DND-41 (cell line): ENCODE results near the gene IFIT1B.

Experiments
- ATAC-seq: fragments of 200-7000 bp; cut with Tn5 transposase; 3 replicates; pipeline ENCODE4 v1.9.1; 2021; ENCODE audit warnings: low read depth; ENCODE audit not compliant: insufficient read depth
- DNase-seq: peaks from one replicate; pipeline ENCODE4 v3.0.0-alpha.2; 2020
- H2AFZ ChIP-seq: 2 replicates; pipeline ENCODE4 v1.6.0; 2012; ENCODE audit warnings: low read depth, low read length
- H3K27ac ChIP-seq: 2 replicates; pipeline ENCODE4 v1.5.1; 2012; ENCODE audit warnings: low read length, inconsistent platforms
- H3K27me3 ChIP-seq: fragments of 200-600 bp; sonication (generic); 2 replicates; pipeline ENCODE4 v1.6.0; 2012; ENCODE audit warnings: low read length, mild to moderate bottlenecking, inconsistent platforms; ENCODE audit not compliant: insufficient read depth, poor library complexity
- H3K36me3 ChIP-seq: 2 replicates; pipeline ENCODE4 v1.5.1; 2012; ENCODE audit warnings: low read length, inconsistent platforms; ENCODE audit not compliant: insufficient read depth
- H3K4me1 ChIP-seq: 2 replicates; pipeline ENCODE4 v1.5.1; 2012; ENCODE audit warnings: mild to moderate bottlenecking, low read length; ENCODE audit not compliant: insufficient read depth
- H3K4me2 ChIP-seq: 2 replicates; pipeline ENCODE4 v1.6.0; 2012; ENCODE audit warnings: mild to moderate bottlenecking, moderate library complexity, low read length, inconsistent platforms; ENCODE audit not compliant: insufficient read depth
- H3K4me3 ChIP-seq, 2 experiments: fragments of 200-600 bp in 1 of 2; shearing (Covaris generic) in 1 of 2; 2 replicates each; pipeline ENCODE4 v1.5.1; 2012 to 2016; ENCODE audit warnings: inconsistent platforms in 2 of 2, low read length in 2 of 2, mild to moderate bottlenecking in 2 of 2, low read depth in 1 of 2, moderate library complexity in 1 of 2
- H3K79me2 ChIP-seq: 2 replicates; pipeline ENCODE4 v1.6.0; 2012; ENCODE audit warnings: low read length, inconsistent platforms; ENCODE audit not compliant: insufficient read depth
- H3K9ac ChIP-seq: 2 replicates; pipeline ENCODE4 v1.6.0; 2012; ENCODE audit warnings: low read depth, mild to moderate bottlenecking, inconsistent platforms, low read length, moderate library complexity
- H3K9me3 ChIP-seq: 2 replicates; pipeline ENCODE4 v1.5.1; 2012; ENCODE audit warnings: low read length, moderate library complexity, mild to moderate bottlenecking, inconsistent platforms; ENCODE audit not compliant: insufficient read depth, severe bottlenecking
- H4K20me1 ChIP-seq: 2 replicates; pipeline ENCODE4 v1.6.0; 2012; ENCODE audit warnings: low read length; ENCODE audit not compliant: insufficient read depth
- CTCF ChIP-seq: IDR thresholded peaks from 2 replicates; pipeline ENCODE4 v1.5.1; 2012; ENCODE audit warnings: borderline replicate concordance, low read length, moderate library complexity, mild to moderate bottlenecking; ENCODE audit not compliant: poor library complexity, severe bottlenecking; ENCODE audit errors: extremely low read depth
- EZH2 ChIP-seq: IDR thresholded peaks from 3 replicates; pipeline ENCODE4 v1.6.1; 2012; ENCODE audit warnings: borderline replicate concordance, low read depth, mild to moderate bottlenecking, moderate library complexity, low read length, inconsistent platforms; ENCODE audit not compliant: severe bottlenecking

Gene IFIT1B

GRCh38 chr10:89363729-89364442 lies 14.0 kb upstream of the IFIT1B start:
- Histone ChIP-seq H3K4me2 (no peak overlapping the region), H3K79me2 (no peaks in the 10 kb centered on the region), H3K9me3 (no peaks in the 10 kb centered on the region), H2AFZ (no peak overlapping the region), H3K27me3 (no peaks in the 10 kb centered on the region), H3K27ac (no peak overlapping the region), H3K9ac (no peak overlapping the region), H4K20me1 (no peaks in the 10 kb centered on the region), H3K36me3 (no peaks in the 10 kb centered on the region), H3K4me1 (no peaks in the 10 kb centered on the region), H3K4me3 (no peak overlapping the region)
- no peak for DNase-seq
- TF ChIP-seq CTCF (no peak), EZH2 (no peak)
- no peak for ATAC-seq

GRCh38 chr10:89364531-89364930 lies 13.3 kb upstream of the IFIT1B start:
- H3K4me2 ChIP-seq: no peak overlapping the region
- no peak for DNase-seq
- H3K9me3 ChIP-seq: no peaks in the 10 kb centered on the region
- no peaks in the 10 kb centered on the region for H3K79me2 ChIP-seq
- no peaks in the 10 kb centered on the region for H3K4me1 ChIP-seq
- no peaks in the 10 kb centered on the region for H4K20me1 ChIP-seq
- no peak overlapping the region for H3K27ac ChIP-seq
- H3K27me3 ChIP-seq: no peaks in the 10 kb centered on the region
- no peak overlapping the region for H3K4me3 ChIP-seq
- no peak for ATAC-seq
- H3K9ac ChIP-seq: no peak overlapping the region
- no peak for TF ChIP-seq EZH2
- no peak for TF ChIP-seq CTCF
- no peak overlapping the region for H2AFZ ChIP-seq
- H3K36me3 ChIP-seq: no peaks in the 10 kb centered on the region

GRCh38 chr10:89367529-89367928 lies 10.3 kb upstream of the IFIT1B start:
- no peak overlapping the region for H3K4me3 ChIP-seq
- no peaks in the 10 kb centered on the region for H3K27me3 ChIP-seq
- H3K9me3 ChIP-seq: no peaks in the 10 kb centered on the region
- H3K4me1 ChIP-seq: no peaks in the 10 kb centered on the region
- DNase-seq (no peak), ATAC-seq (no peak)
- no peak overlapping the region for H2AFZ ChIP-seq
- H3K9ac ChIP-seq: no peak overlapping the region
- TF ChIP-seq EZH2 (no peak), CTCF (no peak)
- no peaks in the 10 kb centered on the region for H3K79me2 ChIP-seq
- H3K4me2 ChIP-seq: no peak overlapping the region
- no peaks in the 10 kb centered on the region for H3K36me3 ChIP-seq
- no peak overlapping the region for H3K27ac ChIP-seq
- no peaks in the 10 kb centered on the region for H4K20me1 ChIP-seq
